Measurements from ENCODE around the gene ZGRF1. TPM values are rescaled to one million over a fixed set of nuclear protein-coding genes. Genes with fewer than 3 reads are reported as not detected.

Gene ZGRF1
- total RNA-seq, 4 donors from 2014 or later = 4.4 to 7.7 (median 6.6) TPM

- no peak for TF ChIP-seq CTCF (IDR thresholded peaks at IDR 0.05; ENCODE audit: low read depth)
Observed at GRCh38 chr4:112616984-112617383, 19.7 kb downstream of the ZGRF1 start.

GRCh38 chr4:112604589-112604988 is 32.1 kb downstream of the ZGRF1 start:
- TF ChIP-seq CTCF (IDR thresholded peaks at IDR 0.05; ENCODE audit: low read depth) = no peak

- no peak for TF ChIP-seq CTCF (IDR thresholded peaks at IDR 0.05; ENCODE audit: low read depth)
Observed at GRCh38 chr4:112594993-112595392, 41.7 kb downstream of the ZGRF1 start.

- no peak for TF ChIP-seq CTCF (IDR thresholded peaks at IDR 0.05; ENCODE audit: low read depth)
Observed at GRCh38 chr4:112593438-112594133, 43.1 kb downstream of the ZGRF1 start.

- no peak for TF ChIP-seq CTCF (IDR thresholded peaks at IDR 0.05; ENCODE audit: low read depth)
Observed at GRCh38 chr4:112592717-112593116, 44.0 kb downstream of the ZGRF1 start.

GRCh38 chr4:112591593-112591992 is 45.1 kb downstream of the ZGRF1 start:
- TF ChIP-seq CTCF (IDR thresholded peaks at IDR 0.05; ENCODE audit: low read depth) = no peak

- no peak for TF ChIP-seq CTCF (IDR thresholded peaks at IDR 0.05; ENCODE audit: low read depth)
Observed at GRCh38 chr4:112589206-112589605, 47.5 kb downstream of the ZGRF1 start.

All from subcutaneous adipose tissue (tissue), 4 donors.